HG03135 (cell line): Measurements from ENCODE around the gene BCL2A1.
"Not testable (repeated sequence)": the region's sequence is repeated elsewhere in the genome, so short reads cannot be mapped to it uniquely, and the experiment has no call there.

Source experiments
- ATAC-seq: cut with Tn5 transposase; IDR thresholded peaks from one replicate; pipeline ENCODE4 v1.9.1; 2021; ENCODE audit warnings: mild to moderate bottlenecking, moderate library complexity; ENCODE audit not compliant: unreplicated experiment

Gene BCL2A1

GRCh38 chr15:79926116-79926515, 44.9 kb downstream of the BCL2A1 start:
- not testable (repeated sequence) for ATAC-seq

DNA sequence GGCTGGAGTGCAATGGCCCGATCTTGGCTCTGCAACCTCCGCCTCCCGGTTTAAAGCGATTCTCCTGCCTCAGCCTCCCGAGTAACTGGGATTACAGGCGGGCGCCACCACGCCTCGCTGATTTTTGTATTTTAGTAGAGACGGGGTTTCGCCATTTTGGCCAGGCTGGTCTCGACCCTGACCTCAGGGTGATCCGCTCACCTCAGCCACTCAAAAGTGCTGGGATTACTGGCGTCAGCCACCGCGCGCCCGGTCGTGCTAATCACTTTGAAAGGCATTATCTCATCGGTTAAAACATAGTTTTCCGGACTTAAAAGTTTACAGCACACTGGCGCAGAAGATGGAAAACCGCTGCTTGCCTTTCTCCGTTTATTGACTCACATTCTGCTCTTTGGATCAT, 46.6 kb downstream of the BCL2A1 start:
- no peak for ATAC-seq

GRCh38 chr15:79923515-79924169, 47.4 kb downstream of the BCL2A1 start:
- ATAC-seq, result peak; percentile 97

DNA sequence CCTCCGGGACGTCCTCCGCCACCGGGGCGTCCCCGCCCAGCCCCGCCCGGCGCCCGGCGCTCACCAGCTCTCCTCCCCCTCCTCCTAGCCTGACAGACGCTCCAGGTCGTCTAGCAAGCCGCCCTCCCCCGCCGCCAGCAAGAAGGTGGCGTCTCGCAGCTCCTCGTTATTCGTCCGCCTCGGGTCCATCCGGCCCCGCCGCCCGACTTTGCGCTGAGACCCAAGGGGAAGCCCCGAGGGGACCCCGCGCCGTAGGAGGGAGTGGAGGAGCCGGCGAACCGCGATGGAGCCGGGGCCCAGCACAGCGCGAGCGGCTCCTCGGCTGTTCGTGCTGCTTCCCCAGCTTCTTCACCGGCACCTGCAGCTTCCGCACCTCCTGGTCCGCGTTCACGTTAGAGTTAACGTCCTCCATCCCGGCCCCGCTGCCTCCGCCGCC, 47.9 kb downstream of the BCL2A1 start:
- peak; percentile 48 for ATAC-seq

GRCh38 chr15:79922512-79923078, 48.4 kb downstream of the BCL2A1 start:
- no peak for ATAC-seq

- ATAC-seq, result no peak
Observed at GRCh38 chr15:79919749-79920511, 51.1 kb downstream of the BCL2A1 start.

DNA sequence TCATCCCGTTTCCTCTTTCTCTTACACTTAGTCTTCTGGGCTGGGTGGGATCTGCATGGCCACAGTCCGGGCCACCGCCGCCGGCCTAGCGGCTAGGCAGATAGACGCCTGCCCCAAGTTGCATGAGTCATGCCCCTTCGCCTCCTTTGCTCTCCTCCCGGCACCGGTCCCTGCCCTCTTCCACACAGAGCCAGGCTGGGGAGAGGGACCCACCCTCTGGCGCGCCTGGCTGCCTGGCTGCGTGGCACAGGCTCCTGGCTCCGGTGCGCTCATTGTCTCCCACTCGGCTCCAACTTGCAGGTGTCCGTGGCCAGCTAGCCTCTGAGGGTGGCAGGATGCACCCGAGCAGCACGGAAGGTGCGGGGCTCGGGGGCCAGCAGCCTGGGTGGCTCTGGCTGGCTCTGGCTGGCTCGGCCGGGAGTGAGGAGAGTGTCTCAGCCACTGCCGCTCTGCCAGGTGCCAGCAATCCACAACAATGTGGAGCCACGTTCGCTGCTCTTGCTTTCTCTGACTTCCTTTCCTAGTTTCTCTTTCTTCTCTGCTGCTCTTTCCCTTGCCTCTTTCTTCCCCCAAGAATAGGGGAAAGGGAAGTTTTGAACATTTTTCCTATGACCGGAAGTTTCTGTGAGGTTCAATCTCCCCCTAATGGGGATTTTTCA, 51.8 kb downstream of the BCL2A1 start:
- no peak for ATAC-seq

- ATAC-seq, result no peak
Observed at GRCh38 chr15:79918278-79918677, 52.7 kb downstream of the BCL2A1 start.

- ATAC-seq, result no peak
Observed at GRCh38 chr15:79916502-79917132, 54.4 kb downstream of the BCL2A1 start.

- not testable (repeated sequence) for ATAC-seq
Observed at GRCh38 chr15:79915776-79916501, 55.1 kb downstream of the BCL2A1 start.

DNA sequence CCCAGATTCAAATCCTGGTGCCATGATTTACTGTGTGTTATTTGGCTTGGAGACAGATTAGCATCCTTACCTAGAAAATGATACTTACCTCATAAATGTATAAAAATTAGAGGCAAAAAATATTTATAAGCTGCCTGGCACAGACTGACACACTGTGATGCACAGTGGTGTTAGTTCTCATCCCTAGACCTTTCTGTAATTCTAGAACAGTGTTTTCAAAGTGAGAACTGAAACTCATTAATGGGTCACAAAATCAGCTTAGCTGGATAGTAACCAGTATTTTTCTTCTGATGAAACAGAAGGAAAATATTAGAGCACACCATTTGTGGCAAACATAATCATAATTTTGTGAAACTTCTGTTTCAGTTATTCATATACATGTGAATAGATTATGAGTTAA, 56.3 kb downstream of the BCL2A1 start:
- ATAC-seq, result no peak
